Sigmoid colon (tissue), 4 donors: ENCODE data around the gene BOC.

Source experiments
- CTCF ChIP-seq, 4 experiments: fragments of 450-650 bp in 3 of 4; fragments of 200-600 bp in 1 of 4; IDR thresholded peaks; one replicate each; pipeline ENCODE4 v1.5.1; 2016 to 2019; ENCODE audit warnings: antibody characterized with exemption in 4 of 4, mild to moderate bottlenecking in 3 of 4, moderate library complexity in 2 of 4
- POLR2A ChIP-seq, 2 donors: fragments of 450-650 bp; IDR thresholded peaks; one replicate each; pipeline ENCODE4 v1.6.1; 2016; ENCODE audit warnings: antibody characterized with exemption in 2 of 2, mild to moderate bottlenecking in 2 of 2, moderate library complexity in 2 of 2
- POLR2AphosphoS5 ChIP-seq, 4 donors: sonication (generic); formaldehyde crosslinking; IDR thresholded peaks; one replicate each; pipeline ENCODE4 v1.6.1; 2017; ENCODE audit warnings: antibody characterized with exemption in 4 of 4

- TF ChIP-seq CTCF (IDR thresholded peaks at IDR 0.05) (no peak), POLR2A (IDR thresholded peaks at IDR 0.05) (no peak), POLR2AphosphoS5 (IDR thresholded peaks at IDR 0.05) (no peak)
These were observed 74.4 kb downstream of the BOC start for GRCh38 chr3:113285741-113286140.
